ENCODE results near the gene KSR1.

Gene KSR1

DNA sequence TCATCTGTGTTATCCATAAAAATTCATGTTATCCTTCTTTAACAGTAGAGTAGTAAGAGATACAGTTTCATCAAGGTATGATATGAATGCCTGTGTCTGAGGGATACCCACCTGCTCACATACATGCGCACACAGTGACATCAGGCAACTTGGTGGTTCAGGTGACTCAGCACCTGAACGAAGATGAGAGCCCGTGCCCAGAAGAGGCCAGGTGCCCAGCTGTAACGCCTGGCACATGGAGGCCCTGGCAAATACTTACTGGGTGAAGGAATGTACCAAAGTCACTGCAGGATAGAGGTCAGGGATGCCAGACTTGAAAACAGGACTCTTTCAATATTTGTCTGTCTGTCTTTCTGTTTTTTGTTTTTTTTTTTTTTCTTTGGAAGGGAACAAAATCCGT, 102.1 kb downstream of the KSR1 start:
- DNase-seq: no peak

DNA sequence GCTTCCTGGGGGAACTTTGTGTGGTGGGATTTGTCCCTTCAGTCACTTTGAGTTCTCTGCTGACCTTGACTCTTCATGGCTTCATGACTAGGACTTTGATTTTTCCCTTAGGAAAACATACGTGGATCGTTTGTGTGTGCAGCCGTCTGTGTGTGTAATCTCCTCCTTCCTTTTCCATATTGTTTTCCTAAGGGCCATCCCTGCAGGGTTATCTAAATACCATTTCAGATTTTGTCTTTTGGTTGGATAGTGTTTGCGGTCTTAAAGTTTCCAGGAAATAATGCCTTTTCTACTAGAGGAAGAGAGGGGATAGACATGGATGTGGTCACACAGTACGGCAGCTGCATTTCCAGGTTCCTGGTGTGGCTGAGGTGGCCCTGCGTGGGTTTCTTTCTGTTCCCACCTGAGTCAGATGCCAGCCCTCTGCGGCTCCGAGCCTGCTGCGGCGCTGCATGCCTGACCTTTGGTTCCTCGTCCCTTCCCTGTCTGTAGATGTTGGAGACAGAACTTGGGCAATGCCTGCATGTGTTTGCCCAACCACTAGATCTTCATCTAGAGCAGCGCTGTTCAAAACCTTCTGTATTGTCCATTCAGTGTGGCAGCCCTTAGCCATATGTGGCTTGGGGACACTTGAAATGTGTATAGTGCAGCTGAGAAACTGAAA, 102.7 kb downstream of the KSR1 start:
- no peak for DNase-seq

DNA sequence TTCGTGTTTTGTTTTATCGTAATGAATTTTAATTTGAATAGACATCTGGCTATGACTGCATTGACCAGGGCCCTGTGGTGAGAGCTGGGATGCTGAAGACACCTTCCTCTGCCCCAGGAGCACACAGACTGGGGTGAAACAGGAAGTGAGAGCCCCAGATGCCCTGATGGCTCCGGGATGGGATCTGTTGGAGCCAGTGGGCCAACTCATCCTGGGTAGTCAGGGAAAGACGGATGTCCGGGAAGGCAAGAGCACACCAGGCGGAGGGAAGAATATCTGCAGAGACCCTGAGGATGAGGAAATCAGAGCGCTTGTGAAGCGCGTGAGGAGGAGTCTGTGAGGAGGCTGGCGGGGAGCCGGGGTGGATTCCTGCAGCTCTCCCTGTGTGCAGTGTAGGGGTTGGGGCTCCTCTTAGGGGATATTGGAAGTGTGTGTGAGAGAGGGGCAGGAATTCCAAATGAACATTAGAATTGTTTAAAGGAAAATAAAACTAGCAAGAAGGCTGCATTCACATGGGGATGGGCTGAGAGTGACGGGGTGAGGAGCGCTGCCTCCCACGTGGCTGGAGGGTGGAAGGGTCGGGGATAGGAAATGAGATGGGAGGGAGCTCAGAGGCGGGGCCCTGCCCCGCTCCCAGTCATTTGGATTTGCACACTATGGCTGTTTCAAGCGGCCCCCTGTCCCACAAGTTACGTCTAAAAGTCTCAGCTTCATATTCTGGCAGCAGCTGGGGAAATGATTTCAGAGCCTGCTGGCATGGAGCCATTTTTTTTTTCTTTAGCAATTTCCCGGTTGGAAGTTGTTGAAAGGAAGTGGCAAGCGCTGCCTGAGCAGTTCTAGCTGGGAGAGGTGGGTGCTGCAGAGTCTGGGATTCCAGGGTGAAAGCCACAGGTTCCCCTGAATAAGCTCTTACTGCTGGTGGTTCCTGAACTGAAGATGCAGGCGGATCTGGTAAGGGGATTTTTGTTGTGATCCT, 103.5 kb downstream of the KSR1 start:
- DNase-seq: no peak

DNA sequence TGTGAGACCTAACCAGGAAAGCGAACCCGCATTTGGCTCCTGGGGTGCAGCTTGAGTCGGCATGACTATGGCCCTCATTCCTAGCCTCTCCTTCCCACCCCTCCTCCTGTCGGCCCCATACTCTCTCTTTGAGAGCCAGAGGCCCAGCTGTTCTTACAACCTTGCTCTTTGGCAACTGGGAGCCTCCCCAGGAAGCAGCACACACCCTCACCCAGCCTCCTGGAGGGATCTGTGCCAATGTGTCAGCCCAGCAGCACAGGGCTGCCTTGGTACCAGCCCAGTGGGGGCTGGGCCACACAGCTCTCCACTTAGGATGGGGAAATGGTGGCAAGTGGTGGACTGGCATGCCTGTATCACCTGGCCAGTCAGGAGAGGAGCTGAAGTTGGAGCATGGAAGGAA, 104.4 kb downstream of the KSR1 start:
- no peak for DNase-seq

DNA sequence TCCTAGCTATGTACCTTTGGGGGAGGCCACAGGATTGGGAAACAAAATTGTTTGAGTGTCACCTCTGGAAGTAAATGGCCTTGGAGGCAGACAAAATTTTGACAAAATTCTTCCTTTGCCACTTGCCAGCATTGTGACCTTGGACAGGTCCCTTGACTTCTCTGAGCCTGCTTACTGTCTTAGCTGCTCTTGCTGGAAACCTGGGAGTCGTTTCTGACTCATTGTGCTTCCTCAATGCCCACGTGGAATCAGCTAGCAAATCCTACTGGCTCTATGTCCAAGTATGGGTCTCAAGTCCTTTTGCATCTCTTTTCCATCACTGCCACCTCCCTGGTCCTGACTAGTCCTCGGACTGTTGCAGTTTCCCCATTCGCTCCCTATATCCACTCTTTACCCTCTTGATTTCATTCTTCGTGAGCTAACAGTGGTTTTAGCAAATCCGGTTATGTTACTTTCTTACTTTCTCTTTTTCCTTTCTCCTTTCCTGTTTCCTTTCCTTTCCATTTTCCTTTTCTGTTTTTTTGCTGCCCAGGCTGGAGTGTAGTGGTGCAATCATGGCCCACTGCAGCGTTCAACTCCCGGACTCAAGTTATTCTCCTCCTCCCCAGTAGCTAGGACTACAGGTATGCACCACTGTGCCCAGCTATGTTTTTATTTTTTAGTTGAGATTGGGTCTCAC, 106.7 kb downstream of the KSR1 start:
- DNase-seq: no peak

DNA sequence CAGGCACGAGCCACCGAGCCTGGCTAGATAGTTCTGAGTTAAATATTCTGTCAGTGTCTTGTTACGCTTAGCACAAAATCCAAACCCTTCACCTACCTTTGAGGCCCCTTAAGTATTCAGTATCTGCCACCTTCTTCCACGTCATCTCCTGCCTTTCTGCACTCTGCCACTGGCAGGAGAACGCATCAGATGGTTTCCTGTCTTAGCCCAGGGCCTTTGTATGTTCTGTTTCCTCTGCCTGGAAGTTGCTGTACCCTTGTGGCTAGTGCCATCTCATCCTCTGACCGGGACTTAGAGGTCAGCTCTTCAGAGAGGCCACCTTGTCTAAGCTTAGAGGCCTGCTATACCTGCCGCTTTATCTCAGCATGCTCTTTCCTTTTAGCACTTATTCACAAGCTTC, 107.3 kb downstream of the KSR1 start:
- DNase-seq: no peak

DNA sequence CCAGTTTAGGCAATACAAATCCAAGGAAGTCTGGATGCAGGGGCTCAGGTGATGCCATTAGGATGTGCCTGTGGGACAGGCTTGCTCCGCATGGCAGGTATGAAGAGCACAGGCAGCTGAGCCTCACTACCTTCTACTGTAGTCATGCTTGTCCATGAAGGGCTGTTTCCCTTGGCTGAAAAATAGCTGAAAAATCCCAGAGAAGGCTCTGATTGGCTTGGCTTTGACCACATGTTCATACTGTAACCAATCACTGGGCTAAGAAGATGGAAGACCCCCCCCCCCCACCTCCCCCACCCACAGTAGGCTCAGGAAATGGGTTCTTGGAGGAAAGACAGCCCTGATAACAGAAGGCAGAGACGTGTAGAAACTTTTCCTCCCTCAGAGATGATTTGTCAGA, 108.2 kb downstream of the KSR1 start:
- no peak for DNase-seq

DNA sequence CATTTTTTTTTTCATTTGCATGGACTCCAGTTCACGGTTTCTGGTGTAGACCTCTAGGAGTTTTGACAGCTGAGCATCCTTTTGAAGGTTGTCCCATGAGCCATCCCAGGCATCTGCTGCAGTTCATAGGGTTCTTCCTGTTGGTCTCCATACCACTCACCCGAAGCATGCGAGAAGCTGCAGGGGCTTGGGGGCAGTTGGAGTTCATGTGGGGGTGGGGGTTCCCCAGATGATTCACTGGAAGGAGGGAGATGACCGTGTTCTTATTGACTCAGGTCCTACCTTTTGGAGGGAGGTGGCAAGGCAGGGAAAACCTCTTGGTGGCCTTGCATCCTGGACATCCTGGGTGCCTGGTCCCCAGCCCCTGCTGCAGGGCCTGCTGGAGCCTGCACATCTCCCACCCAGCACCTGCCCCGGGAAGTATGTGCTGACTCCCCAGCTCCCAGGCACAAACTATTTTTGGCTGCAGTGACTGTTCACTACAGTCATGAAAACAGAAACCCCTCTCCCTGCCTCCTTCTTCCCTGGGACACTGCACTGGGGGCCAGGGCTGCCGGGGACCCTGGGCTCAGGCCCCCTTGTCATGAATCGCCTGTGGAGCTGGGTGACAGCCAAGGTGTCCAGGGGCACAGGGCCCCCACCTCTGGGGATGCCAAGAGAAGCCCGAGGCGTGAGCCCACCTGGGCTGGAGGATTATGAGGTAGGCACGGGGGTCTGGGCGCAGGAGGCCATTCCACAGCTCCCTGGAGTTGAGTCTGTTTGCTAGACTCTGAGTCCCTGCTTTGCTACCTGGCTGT, 109.8 kb downstream of the KSR1 start:
- no peak for DNase-seq

DNA sequence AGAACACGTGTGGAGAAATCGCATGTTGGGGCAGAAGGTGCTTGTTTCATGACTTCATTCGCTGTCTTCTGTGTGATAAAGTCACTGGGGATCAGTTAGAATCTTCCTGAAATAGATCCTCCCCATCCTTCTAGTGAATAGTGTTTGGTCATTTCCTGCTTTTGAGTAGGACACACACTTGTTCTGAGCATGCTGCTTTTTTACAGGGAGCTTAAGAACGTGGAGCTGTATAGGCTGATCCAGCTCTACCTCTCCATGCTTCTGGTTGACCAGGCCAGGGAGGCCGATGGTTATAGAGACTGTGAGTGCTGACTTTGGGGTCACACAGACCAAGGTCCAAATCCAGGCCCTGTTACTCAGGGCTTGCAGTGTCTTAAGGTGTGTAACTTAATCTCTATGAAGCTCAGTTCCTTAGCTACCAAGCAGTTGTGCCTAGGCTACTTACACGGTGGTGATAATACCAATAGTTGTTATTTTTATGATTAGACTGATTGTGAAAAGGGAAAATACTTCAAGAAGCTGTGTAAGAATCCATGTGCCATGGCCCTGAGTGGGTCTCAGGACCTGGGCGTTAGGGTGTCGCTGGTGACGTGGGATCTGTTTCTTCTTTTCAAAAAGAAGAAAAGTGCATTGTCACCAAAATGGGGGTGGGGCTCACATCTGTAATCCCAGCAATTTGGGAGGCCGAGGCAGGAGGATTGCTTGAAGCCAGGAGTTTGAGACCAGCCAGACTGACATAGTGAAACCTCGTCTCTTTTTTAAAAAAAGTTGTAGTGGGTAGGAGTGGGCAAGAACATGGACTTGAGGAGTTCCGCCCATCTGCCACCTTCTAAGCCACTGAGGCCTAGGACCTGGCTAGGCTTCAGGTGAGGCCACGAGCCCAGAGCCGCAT, 110.7 kb downstream of the KSR1 start:
- no peak for DNase-seq

DNA sequence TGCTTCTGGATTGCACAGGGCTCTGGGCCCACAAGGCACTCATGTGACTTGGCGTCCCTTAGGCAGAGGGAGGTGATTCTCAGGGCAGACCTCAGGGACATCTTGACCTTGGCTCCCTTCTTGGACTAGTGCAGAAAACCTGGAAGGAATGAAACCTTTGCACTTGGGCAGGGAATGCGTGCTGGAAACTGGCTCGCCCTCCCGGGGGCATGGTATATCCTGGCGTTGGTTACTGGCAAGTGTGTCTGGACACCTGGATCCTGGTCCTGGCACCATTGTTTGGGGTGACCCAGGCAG, 111.3 kb downstream of the KSR1 start:
- DNase-seq: no peak

DNA sequence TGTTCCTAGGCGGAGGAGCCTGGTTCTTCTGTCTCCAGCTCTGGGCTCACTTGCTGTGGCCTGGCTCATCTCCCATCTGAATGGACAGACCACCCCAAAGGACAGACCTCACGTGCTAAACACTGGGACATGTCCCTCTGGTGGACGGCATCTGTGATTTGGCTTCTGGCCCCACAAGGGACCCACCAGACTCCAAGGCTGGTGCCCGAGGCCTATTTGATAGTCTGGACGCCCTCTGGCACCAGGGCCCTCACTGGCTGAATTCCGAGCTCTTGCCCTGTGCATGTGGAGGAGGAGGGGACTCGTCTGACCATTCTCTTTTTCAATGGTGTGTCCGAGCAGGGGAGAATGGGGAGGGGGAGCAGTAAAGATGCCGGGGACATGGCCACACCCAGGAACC, 112.0 kb downstream of the KSR1 start:
- no peak for DNase-seq

DNA sequence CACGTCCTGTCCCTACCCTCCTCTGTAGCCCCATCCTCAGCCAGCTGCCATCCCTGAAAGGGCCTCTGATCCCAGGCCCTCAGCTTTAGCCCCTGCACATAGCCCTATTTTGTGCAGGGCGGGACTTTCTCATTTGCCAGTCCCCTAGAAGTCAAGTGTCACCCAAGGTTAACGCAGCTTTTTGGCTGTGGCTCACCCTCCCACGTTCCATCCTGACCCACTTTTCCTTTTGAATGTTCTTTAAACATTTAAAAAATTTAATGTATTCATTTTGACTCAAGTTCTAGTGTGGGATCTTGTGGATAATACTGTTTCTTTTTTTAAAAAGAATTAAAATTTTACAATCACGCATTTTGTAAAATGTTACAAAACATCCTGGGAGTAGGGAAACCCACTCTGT, 112.6 kb downstream of the KSR1 start:
- DNase-seq: no peak

DNA sequence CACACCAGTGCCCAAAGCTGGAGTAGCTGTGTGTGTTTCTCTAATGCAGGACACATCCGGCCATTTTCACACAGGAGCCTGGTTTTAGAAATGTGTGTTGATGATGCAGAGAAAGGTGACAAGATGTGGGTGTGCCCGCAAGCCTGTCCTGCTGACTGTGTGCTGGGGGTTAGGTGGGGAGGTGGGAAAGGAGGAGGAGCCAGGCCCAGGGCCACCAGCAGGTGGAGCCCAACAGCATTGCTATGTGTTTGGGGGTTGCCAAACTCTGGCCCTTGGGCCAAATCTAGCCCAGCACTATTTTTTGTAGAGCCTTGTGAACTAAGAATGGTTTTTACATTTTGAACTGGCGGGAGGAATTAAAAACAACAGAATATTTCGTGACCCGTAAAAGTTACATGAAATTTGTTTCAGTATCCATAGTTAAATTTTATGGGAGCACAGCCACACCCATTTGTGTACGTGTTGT, 113.0 kb downstream of the KSR1 start:
- no peak for DNase-seq

DNA sequence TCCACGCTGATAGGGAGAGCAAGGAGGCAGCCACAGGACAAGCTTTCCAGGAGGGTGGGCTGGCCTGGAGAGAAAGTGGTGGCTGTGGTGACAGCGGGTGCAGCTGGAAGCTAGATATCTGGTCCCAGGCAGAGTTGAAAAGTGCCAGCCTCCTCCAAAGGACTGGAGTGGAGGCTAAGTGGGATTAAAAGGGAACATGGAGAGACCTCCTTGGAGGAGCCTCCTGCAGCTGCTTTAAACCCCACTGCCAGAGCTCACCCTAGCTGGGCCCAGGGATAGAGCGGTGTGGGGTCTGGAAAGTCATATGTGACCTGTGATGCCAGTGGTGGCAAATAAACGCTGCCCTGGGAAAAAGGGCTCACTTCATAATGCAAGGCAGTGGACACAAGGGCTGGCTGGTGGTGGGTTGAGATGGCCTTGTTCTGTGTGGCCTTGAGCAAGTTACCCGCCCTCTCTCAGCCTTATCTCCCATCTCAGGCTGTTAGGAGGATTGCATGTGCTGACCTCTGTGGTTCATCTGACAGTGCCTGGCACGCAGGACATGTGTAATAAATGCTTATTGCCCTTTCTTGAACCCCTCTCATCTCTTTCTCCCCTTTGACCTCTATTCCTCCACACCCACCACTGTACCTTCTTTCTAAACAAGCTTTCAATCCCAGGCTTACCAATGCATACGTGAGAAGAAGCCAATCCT, 113.8 kb downstream of the KSR1 start:
- no peak for DNase-seq

DNA sequence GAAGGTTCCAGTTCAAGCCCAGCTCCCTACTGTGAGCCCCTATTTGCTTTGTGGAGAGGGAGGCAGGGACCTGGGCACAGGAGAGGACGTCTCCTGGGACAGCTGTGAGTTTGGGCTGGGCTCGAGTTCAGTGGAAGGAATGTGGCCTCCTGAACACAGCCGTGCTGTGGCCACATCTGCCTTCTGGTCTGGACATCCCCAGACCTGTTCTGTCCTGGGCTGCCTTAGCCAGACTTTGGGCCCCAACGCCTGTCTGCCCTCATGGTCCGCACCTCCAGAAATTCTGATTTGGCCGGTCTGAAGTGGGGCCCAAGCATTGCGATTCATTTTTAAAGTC, 114.3 kb downstream of the KSR1 start:
- DNase-seq: no peak

DNA sequence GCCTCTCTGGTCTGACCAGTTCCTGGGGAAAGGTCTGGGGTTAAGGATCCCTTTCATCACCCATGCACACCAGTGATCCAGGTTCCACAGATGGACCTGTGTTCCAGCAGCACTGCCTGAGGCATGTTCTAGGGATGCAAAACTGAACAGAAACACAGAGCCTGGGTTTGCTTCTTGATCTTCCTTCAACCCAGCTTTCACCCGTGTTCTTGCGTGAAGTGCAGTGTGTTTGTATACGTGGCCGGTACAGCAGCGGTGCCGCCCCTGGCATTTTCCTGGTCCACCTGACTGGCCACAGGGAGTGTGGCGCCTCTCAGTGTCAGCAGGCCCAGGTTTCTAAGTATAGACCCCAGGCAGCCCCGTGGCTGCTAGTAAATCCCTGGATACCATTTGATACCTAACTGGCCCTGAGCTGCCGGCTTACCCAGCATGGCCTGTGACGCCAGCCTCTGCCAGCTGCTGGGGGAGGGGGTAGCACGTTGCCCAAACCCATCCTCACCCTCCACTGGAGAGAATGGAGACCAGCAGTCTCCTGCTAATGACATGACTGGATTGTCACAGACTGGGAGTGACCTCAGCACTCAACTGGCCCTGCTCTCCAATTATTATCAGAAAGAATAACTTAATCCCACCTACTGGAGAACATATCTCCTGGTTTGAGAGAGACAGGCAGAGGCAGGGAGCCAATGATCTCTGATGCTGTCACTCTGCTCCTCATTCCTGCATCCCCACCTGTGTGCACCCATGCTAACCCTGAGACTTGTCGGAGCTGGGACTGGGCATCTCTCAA, 115.5 kb downstream of the KSR1 start:
- DNase-seq: no peak

DNA sequence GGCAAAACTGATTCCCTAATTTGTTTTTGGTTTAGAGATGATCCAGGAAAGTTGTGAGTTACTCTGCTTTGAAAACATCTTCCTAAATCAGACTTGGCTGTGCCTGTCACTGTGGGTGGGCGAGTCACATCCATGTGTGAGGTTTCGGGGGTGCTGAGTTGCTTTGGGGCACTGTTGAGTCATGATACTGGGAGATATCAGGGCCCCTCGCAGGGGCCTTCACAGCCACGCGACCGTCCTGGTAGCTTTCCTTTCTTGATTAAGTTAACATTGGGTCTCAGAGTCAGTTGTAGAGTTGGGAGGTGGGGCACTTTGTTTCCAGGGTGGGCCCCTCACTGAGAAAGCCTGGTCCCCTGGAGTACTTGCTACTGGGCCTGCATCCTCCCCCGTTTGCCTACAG, 116.4 kb downstream of the KSR1 start:
- no peak for DNase-seq

DNA sequence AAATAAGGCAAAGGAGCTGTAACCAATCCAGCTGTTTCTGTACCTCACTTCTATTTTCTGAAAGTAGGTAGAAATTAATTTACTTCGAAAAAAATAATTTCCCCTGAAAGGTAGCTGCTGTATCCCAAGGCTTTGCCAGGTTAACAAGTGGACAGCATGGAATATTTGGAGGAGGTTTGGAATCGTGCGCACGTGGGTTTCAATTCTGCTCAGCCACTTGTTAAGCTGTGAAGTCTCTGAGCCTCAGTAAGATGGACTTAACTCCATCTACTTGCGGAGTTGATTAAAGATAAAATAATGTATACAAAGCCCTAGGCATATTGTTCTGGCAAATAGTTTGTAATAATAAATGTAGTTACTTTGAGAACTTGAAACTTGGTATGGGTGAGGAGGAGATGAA, 117.3 kb downstream of the KSR1 start:
- DNase-seq: no peak

DNA sequence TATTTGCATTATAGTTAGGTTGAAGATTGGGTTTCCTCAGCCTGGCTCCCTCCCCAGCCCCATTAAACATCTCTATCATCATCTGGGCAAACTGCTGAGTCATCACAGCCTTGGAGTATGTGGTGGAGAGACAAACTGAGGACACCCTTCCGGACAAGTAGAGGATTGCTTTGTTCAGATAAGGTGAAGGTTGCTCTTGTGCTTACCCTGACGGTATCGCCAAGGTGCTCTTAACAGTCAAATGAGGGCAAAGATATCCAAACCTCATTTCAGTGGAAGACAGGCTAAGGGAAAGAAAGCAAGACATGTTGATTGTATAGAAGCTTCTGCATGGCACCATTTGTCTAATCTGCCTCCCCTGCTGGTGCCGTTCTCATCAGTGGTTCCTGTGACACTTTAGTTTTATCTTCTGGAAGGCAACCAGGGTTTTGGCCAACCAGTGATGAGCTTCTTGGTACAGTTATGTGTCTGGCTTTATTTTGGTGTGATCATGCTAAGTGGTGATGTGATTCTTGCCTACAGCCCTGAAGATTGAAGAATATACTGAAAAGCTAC, 117.8 kb downstream of the KSR1 start:
- no peak for DNase-seq
